HG02759 (cell line): ENCODE results near the gene SHC4.
A peak's percentile ranks its signal among the peaks of the same experiment; 100 is the strongest.

ENCODE experiments used
- ATAC-seq: cut with Tn5 transposase; IDR thresholded peaks from one replicate; pipeline ENCODE4 v1.9.1; 2021; ENCODE audit warnings: mild to moderate bottlenecking, moderate library complexity; ENCODE audit not compliant: unreplicated experiment

SHC4 gene

DNA sequence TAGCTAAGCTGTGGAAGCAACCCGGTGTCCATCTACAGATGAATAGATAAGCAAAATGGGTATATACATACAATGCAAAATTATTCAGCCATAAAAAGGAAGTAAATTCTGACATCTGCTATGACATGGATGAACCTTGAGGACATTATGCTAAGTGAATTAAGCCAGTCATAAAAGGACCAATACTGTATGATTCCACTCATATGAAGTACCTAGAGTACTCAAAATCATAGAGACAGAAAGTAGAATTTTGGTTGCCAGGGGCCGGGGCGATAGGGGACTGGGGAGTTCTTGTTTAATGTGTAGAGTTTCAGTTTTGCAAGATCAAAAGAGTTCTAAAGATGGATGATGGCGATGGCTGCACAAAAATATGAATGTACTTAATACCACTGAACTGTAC lies 75.5 kb downstream of the SHC4 start:
- ATAC-seq, result no peak

DNA sequence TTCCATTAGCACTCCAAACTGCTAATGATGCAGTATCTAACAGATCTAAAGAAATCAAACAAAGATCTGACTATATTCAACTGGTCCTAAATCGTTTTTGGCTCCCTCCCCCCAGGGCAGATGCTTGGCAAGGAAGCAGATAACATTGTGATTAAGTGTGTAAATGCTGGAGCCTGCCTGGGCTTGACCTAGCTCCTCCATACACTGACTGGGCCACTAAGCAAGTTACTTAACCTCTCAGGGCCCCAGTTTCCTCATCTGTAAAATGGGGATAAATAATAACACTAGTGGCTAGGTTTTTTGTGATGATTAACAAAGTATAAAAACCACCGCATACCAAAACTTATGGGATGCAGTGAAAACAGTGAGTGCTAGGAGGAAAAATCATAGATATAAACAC lies 76.6 kb downstream of the SHC4 start:
- no peak for ATAC-seq

DNA sequence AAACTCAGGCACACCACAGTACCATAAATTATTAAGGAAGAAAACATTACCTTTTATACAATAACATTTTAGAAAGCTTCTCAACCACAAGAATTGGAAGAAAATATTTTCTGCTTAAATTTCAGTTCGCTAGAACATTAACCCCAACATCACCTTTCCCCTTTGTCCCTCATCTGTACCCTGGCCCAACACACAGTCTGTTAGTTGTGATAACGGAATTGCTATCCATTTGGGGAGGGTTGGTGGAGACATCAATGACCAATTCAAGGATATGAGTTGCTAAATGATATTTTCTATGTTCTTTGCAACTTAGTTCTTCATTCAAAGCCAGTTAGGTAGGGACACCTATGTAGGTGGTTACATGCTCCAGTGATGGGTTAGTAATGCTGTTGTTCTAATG lies 80.0 kb downstream of the SHC4 start:
- no peak for ATAC-seq

DNA sequence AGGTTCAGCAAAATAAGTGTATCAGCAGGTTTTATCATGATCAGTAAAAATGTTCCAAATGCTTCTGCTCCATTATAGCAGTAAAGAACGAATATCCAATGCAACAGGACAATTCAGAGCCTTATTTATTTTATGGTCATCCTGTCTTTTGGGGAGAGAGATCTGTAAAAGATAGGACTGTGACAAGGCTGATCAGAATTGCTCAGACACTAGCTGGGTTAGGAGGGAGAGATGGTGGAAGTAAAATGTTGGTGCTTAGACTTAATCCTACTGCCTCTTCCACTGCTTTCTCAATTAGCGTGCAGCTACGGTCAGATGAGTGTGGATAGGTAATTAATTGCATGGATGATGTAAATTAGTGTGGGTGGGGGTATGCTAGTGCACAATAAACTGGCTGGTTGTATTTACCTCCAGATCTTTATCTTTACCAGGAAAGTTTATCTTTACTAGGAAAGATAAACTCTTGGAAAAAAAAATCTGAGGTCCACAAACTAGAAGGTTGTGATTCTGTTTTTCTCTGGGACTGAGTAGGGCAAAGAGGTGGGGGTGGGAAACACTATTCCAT lies 83.6 kb downstream of the SHC4 start:
- no peak for ATAC-seq

DNA sequence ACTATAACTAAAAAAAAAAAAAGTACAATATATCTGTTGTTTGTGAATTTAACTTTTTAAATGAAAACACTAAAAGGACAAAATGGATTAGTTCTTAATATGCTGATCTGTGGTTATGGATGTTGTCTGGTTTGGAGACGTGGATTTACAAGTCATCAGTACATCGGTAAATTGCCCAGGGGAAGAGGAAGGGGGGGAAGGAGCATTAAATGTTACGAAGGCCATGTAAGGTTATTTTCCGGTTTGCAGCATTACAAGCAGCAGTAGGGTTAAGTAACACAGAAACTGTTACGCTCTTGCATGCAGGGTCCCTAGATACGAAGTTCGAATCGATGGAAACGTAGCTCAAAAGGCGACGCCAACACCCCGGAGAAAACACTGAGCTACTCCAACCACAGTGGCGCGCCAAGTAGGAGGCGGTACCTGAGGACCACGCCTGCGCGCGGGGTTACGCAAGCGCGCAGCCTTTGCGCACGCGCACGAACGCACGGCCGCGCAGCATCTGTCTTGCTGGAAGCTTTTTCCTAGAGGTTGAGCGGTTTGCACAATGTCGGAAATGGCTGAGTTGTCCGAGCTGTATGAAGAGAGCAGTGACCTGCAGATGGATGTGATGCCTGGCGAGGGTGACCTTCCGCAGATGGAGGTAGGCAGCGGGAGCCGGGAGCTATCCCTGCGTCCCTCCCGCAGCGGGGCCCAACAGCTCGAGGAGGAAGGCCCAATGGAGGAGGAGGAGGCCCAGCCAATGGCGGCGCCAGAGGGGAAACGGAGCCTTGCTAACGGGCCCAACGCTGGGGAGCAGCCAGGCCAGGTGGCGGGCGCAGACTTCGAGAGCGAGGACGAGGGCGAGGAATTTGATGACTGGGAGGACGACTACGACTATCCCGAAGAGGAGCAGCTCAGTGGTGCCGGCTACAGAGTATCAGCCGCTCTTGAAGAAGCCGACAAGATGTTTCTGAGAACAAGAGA lies 85.8 kb downstream of the SHC4 start, which contains the start of gene EID1:
EID1 (plus strand) TSS at position 505 of the 966 bp plus-strand sequence; CDS start at position 548, 43 bp downstream.
- ATAC-seq, result peak; percentile 98

DNA sequence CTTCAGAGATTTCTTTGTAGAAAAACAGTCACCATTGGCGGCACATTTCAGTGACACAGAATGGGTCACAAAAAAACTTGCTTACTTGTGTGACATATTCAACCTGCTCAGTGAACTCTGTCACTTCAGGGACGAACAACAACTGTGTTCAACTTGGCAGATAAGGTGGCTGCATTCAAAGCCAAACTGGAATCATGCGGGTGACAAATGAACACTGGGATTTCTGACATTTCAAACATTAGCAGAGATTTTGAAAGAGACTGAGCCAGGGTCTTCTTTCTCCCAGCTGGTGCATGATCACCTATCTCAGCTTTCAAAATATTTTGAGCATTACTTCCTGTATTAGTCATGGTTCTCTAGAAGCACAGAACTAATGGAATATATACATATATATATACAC lies 87.7 kb downstream of the SHC4 start:
- no peak for ATAC-seq

DNA sequence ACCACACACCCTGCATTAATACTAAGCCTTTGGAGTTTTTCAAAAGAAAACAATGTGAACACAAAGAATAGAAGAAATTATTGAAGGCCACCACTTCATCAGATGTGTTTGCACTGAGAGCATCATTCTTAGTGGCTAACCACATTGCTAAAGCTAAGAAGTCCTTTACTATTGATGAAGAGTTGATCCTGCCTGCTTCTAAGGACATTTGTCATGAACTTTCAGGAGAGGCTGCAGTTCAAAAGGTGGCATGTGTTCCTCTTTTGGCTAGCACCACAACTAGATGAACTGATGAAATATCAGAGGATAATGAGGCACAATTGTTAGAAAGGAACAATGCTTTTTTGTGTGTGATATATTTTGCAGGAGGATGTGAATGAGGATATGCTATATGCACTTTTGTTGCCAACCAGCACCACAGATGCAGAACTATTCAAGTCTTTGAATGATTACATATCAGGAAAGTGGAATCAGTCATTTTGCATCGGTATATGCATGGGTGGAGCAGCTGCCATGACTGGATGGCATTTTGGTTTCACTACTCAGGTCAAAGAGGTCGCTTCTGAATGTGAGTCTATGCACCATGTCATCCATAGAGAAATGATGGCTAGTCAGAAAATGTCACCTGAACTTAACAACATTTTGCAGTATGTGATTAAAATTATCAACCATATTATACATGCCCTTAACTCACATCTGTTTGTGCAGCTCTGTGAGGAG lies 88.3 kb downstream of the SHC4 start:
- ATAC-seq, result no peak

- ATAC-seq, result no peak
Observed at GRCh38 chr15:48872632-48873031, 91.1 kb downstream of the SHC4 start.

- no peak for ATAC-seq
Observed at GRCh38 chr15:48871542-48871941, 92.2 kb downstream of the SHC4 start.

DNA sequence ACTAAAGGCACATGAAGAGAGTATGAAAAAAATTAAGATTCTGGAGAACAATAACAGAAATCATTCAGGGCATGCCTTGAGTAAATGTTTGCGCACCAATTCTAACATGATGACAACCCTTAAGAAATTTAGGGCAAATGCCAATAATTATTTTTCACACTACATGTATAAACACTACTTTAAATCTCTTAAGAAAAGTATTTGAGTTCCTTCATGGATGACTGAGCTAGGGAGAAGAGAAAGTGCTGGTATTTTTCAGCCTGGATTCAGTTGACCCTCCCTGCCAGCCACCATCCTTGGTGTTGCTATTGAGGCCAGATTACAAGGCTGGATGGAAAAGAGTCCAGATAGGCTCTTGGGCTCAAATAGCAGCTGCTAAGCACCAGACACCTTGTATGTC lies 93.8 kb downstream of the SHC4 start:
- no peak for ATAC-seq

DNA sequence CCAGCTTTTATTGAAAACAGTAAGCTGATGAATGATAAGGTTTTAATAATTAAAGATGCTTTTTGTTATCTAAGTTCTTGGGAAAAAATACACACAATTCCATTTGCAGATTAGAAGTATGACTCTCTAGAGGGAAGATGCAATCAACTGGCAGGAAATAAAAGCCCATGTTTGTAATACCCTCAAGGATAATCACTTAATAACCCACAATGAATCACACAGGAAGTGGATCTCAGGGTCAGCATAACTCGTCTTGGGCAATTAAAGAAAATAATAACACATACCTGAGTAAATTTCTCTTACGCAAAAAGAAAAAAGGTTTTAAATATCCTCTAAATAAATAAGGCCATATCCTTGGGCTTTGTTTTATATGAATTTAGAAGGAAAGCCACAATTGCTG lies 95.2 kb downstream of the SHC4 start:
- no peak for ATAC-seq

DNA sequence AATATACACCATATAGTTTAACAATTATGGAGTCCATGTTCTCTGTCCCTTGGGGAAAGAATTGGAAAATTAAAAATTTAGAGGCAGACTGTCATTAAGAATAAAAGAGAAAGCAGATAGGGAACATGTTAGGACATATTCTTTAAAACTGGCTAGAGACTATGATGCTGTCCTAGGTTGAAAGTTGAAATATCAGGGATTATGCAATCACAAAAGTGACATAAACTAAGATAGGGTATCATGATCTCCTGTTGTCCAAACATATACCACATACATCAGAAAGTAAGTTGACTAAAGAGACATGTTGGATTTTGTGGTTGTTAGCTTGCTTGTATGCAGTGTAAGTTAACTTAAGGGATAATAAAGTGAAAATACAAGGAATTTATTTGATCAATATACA lies 95.7 kb downstream of the SHC4 start:
- ATAC-seq, result no peak

DNA sequence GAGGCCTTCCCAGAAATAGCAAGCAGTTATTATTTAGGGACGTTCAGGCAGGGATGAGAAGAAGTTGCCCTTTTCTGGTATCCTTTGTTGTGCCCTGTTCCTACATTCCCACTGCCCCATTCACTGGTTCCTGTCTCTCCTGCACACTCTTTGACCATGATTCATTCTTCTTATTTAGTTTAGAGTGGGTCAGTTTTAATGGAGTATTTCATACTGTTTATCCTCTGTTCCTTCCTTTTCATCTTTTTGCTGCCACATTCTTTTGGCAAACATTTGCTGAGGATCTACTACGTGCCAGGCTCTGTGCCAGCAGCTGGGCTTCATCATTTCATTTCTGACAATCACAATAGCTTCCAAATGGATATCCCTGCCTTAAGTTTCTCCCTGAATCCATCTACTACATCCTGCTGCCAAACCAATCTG lies 97.6 kb downstream of the SHC4 start:
- ATAC-seq, result no peak

DNA sequence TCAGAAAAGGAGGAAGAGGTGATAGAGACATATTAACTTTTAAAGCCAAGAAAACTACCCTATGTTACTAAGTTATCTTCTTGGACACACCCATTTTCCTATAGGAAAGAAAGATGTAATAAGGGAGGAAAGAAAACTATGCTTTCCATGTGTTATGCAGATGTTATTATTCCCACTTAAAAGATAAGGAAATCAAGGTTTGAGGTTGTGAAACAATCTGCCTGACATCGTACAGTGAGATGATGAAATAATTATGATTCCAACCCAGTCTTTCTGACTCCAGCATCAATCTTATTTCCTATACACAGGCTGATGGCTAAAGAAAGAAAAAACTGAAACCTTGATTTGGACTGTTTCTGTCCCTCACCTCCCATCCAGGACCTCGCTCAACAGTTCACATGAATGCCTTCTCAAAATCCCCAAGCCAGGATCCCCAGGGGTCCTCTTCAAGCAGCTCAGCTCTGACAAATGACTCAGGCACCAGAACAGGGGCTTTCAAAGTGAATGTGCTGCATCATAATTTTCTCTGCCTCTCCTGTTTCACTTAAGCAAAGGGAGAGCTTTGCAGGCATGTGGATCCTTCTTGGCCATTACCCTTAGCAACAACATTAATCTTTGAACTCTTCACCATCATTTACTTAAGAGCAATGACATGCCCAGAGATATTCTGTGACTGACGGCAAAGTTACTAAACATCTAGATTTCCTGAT lies 98.2 kb downstream of the SHC4 start:
- ATAC-seq, result no peak

GRCh38 chr15:48862705-48863104 lies 101.0 kb downstream of the SHC4 start:
- ATAC-seq, result no peak

DNA sequence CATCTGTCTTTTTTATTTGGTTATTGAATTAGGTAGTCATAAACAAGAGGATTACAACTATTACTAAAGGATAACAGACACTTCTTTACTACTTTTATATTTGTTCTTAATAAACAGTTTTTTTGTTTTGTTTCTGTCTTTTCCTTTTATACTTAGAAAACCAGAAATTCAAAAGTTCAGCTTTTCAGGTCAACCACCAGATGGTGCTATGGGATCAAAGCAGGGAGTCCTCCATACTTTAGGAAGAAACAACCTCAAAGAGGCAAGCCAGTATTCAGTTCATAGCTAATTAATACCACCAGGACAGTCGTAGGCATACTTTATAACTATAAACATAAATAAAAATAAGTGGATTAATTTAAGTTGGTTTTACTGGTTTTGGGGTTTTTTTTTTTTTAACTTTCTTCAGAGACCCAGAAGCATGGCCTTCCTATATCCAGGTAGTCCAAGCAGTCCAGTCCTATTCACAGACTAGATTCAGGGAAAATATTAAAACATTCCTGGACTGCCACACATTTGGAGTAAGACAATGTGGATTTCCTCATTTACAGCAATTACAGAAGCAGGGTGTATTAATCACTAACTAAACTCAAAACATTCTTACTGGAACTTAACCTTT lies 101.8 kb downstream of the SHC4 start:
- peak; percentile 51 for ATAC-seq

DNA sequence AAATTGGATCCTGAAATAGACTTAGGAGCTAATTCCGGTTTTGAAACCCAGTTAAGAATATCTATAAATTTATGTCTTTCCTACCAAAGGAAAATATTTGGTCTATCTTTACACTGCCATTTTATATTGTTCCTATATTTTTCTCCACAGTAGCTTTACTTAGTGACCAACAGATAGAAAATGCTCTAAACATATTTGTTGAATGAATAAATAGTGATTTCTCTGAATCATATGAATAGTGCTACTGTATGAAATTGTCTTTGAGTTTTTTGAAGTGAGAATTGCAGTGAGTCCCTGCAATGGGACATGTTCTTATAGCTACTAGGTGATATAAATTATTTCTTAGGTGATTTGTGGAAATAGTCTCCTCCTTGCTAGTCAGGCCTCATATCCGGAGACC lies 104.3 kb downstream of the SHC4 start:
- no peak for ATAC-seq

GRCh38 chr15:48858401-48858800 lies 105.3 kb downstream of the SHC4 start:
- ATAC-seq, result peak; percentile 40

DNA sequence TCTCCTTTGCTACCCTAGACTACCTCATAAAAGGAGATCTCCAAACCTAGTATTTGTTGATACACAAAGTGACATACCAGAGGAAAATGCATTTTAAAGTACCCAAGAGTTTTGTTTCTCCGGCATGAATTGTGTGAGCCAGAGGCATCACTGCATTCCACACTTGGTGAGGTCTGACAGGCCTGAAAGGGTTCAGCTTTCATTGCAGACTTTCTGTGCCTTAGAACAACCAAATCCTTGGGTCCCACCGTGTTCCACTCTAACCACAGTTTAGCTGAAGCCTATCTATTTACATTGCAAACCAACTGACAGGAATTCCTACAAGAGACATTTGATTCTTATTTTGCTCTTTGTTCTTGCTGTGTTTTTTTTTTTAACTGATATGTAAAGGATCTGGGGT lies 106.8 kb downstream of the SHC4 start:
- no peak for ATAC-seq
